Limb (tissue), 2 donors: ENCODE results near the gene TMEM266.

Source experiments
- DNase-seq, 2 donors: peaks; one replicate each; pipeline ENCODE4 v3.0.0-alpha.2; 2016; ENCODE audit errors: extremely low spot score in 2 of 2

The TMEM266 gene

DNA sequence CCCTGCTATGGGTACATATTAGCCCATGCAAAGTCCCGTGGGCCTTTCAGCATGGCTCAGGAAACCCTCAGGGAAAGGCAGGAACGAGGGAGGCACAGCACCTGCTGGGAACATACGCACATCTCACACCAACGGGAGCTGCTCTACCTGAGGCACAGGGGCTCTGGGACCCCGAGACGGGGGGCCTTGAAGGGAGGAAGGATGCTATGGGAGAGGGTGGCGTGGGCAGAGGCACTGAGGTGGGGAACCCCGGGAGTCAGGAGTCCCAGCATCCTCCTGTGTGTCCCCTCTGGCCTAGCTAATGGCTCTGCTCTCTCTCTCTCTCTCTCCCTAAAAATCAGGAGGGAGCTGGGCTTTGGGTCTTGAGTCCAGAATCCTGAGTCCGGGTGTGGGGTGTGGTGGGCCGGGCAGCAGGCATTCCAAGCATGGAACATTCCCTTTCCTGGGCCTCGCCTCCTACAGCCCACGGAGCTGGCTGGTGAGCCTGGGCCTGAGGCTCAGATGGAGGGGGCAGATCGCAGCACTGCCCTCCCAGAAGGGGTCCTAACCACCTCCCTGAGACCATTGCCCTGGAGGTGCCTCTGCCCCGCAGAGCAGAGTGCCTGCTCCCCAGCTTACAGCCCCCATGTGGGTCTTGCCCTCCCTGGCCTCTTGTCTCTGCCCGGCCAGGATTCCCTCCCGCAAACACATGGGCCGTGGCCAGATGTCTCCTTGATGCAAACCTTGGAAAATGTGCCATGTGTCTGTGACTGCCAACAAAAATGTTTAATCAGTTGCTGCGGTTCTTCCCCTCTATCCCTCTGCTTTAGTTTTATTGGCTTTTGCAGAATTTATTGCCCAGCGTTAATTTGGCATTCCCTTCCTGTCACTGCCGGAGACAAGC lies 101.6 kb downstream of the TMEM266 start:
- peak; percentile 47 to 61 for DNase-seq

- DNase-seq = no peak
These were observed 102.2 kb downstream of the TMEM266 start for GRCh38 chr15:76162036-76162398.

DNA sequence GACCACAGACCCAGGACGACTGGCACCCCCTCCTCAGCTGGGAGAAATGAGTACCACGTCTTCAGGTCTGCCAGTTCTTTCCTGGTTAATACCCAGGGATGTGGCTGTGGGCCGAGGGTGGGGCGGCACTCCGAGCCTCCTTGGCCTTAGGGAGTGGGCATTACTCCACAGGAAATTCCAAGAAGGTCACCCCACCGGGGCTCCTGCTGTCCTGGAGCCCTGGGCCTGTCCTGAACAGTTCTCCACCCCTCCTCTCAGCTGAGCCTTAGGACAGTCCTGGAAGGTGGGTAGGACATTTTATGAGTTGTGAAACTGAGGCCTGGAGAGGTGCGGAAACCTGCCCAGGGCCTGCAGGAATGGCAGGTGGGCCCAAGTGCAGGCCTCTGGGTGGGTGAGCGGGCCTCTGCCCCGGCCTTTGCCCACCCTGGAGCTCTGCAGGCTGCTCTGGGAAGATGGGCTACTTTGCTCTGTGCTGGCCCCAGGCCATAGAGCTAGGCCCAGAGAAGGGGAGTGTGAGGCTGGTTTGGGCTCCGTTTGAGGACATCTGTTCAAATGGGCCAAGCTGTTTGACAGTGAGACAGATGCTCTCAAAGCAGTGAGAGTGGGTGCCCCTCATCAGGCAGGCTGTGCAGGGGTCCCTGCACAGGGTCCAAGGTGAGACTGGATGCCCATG lies 103.1 kb downstream of the TMEM266 start:
- DNase-seq = no peak

GRCh38 chr15:76163457-76164295 lies 103.9 kb downstream of the TMEM266 start:
- no peak for DNase-seq

GRCh38 chr15:76164602-76165001 lies 104.8 kb downstream of the TMEM266 start:
- DNase-seq = no peak

- DNase-seq = no peak
These were observed 106.2 kb downstream of the TMEM266 start for GRCh38 chr15:76165951-76166350.

GRCh38 chr15:76168237-76168984 lies 108.6 kb downstream of the TMEM266 start:
- DNase-seq = no peak

DNA sequence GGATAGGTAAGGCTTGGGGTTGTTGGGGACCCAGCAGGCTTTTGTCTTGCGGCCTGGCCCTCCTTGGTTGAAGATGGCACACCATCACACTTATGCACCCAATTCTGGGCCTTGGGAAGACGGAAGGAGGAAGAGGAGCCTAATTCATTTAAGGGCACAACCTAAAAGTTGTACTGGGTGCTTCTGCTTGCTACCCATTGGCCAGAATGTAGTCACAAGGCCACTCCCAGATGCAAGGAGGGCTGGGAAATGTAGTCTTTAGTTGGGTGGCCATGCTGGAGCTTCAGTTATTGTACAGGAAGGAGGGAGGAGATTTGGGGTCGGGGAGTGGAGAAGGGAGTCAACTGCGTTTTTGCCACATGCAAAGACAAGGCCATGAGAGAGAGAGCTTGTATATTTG lies 109.2 kb downstream of the TMEM266 start:
- DNase-seq = no peak

DNA sequence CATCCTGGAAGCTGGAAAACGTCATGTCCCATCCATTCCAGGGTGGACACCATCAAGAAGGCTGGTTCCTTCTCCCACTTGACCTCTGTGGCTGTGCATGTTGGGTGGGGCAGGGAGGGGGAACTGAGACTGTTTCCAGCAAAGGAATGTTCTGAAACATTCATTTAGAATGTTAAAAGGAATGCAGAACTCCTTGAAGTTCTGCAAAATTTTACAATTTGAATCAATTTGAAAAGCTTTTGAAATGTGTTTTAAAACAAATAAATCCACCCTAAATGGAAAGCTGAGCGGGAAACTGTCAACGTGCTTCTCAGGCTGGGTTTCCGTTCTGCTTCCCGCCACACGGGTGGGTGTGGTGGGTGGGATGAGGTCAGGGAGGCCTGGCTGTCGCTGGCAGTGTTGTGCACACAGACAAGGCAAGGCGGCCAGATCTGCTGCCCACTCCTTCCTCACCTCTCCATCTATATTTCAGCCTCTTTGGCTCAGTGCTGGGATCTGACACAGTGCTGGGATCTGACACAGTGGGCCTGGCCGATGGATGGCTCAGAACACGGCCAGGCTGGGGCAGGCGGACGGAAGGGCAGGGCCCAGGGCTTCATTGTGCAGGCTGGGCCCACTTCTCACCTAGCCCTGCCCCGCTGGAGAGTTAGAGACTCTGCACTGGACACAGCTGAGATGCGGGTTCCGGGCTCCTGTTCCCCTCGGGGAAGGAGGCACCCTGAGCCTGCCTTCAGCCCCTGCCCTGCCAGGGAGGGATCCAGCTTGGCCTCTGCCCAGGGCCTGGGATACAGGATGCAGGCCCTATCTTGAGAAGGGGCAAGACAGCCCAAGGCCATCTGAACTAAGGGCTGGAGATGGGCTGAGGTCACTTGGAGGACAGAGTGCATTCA lies 110.4 kb downstream of the TMEM266 start:
- no peak for DNase-seq

DNA sequence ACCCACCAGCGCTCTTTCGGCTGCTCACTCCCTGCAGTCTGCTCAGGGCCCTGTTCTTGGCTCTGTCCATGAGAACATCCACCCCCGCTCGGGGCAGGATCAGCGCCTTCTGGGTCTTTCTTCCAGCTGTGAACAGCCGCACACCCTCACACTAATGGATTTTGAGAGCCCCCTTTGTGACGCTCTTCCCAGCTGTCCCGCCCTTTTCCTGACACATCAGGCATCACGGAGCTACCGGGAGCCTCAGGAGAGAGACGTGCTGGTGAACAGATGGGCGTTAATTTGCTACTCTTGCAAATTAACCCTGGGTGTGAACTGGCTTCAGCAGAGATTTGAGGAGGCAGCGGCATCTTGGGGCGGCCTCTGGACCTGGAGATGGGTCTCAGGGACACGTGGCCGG lies 113.0 kb downstream of the TMEM266 start:
- no peak for DNase-seq

- DNase-seq = no peak
These were observed 113.6 kb downstream of the TMEM266 start for GRCh38 chr15:76173317-76173834.

DNA sequence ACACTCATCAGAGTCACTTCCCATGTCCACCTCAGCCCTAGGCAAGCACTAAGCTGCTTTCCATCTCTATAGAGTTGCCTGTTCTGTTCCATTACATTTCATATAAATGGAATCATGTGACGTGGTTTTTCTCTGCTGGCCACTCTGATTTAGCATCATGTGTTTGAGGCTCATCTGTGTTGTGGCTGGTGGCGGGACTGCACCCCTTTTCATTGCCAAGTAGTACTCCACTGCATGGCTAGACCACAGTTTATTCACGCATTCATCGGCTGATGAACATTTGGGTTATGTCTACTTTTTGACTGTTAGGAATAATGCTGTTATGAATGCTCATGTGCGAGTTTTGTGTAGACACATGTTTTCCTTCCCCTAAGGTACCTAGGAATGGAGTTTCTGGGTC lies 114.9 kb downstream of the TMEM266 start:
- no peak for DNase-seq

DNA sequence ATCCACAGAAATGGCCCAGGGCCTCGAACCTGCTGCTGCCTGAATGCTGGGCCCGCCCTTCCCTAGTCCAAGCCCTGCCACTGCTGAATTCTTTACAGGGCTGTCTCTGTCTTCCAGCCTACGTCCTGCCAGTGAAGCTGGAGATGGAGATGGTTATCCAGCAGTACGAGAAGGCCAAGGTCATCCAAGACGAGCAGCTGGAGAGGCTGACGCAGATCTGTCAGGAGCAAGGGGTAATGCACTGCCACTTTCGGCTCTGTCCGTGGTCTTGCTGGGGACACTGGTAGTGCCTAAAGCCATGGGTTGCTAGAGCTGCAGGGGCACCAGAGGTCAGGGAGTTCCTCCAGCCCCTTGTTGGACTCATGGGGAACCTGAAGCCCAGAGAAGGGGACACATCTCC lies 115.7 kb downstream of the TMEM266 start:
- DNase-seq = no peak

GRCh38 chr15:76176059-76176458 lies 116.3 kb downstream of the TMEM266 start:
- no peak for DNase-seq

DNA sequence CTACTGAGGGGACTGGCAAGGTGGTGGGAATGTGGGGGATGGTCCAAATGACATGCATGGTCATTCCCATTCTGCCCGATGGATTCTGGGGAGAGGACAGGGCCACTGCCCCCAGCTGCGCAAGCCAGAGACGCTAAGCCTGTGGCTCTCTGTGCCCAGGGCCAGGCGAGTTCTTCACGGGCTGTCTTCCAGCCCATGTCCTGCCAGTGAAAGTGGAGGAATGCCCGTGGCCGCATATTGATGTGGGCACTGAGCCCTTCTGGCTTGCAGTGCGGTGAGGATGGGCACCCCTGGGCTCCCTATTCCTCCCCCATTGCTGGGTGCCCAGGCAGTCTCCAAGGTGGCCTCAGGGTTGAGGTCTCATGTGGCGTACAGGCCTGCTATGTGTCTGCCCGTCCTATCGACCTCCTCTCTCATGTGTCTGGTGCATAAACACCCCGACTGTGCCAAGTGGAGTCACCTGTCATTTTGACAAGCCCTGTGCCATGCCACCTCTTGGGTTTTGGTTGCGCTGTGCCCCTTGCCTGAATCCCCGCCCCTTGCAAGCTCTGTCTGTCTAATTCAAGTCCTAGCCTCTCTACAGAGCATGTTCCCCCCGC lies 116.8 kb downstream of the TMEM266 start:
- DNase-seq = no peak

DNA sequence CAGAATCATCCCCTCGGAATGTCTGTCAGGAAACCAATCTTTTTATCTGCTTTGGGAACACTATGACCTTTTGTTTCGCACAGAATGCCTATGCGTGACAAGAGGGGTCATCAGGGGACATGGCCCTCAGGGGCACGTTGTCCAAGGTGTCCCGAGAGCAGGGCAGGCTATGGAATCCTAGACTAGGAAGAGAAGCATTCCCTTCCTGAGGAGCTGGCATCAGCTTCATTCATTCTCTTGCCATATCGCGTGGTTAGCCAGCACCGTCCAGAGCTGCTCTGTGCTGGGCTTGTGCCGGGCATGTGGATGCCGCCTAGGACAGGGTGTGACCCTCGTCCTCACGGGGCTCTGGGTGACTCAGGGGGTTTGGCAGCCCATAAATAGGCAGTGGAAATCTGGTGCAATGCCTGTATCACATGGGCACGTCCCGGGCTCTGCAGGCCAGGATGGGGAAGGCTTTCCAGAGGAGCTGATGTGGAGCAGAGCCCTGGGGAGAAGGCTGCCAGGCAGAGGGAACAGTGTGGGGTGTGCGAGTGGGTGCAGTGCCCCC lies 117.8 kb downstream of the TMEM266 start:
- DNase-seq = no peak

DNA sequence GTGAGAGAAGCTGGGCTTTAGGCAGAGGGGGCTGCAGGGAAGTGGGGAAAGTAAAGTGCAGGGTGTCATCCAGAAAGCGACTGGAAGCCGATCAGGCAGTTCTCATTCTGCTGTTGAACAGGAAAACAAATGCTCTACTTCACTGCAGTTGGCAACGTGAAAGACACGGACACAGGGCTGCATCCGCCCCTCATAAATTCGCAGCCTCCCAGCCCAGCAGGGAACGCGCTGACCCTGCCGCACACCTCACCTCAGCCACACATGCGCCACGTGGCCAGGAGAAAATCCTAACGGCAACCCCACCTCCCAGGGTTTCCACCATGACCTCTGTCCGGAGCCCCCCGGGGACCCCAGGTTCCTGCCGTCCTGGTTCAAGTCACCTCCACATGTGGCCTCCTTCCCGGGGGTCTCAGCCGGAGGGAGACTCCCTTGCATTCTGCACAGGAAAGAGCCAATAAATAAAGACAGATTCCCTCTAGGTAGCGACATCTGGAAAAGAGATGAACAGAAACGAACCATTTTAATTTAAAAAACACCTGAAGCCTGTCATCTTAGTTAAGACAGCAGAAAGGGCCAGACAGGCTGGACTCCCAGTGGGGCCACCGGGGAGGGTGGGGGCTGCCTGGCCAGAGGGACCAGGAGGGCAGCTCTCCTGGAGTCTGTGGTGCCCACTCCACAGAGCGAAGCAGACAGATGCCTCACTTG lies 118.7 kb downstream of the TMEM266 start:
- peak in 1 of 2 donors; percentile 55 for DNase-seq

- DNase-seq = no peak
These were observed 119.2 kb downstream of the TMEM266 start for GRCh38 chr15:76179023-76179422.

DNA sequence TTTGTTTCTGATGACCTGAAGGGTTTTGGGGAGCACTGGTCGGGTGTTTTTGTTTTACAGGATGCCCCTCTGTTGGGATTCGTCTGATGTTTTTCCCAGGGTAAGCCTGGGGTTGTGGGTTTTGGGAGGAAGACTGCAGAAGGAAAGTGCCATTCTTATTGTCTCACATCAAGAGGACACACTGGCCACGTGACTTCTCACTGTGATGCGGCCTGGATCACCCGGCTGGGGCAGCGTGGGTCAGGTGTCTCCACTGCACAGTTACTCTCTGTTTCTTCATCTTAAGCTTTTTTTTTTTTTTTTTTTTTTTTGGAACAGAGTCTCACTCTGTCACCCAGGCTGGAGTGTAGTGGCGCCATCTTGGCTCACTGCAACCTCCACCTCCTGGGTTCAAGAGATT lies 120.5 kb downstream of the TMEM266 start:
- no peak for DNase-seq
